ENCODE results near the gene KIF5B. TPM values are rescaled to one million over a fixed set of nuclear protein-coding genes. Genes with fewer than 3 reads are reported as not detected.

The KIF5B gene
- total and polyA plus RNA-seq, 9 of the 15 experiments (the other 6 are each of a cell fraction or from before 2014, with no cell fraction given) = 24.4 to 94.4 (median 68.9) TPM

DNA sequence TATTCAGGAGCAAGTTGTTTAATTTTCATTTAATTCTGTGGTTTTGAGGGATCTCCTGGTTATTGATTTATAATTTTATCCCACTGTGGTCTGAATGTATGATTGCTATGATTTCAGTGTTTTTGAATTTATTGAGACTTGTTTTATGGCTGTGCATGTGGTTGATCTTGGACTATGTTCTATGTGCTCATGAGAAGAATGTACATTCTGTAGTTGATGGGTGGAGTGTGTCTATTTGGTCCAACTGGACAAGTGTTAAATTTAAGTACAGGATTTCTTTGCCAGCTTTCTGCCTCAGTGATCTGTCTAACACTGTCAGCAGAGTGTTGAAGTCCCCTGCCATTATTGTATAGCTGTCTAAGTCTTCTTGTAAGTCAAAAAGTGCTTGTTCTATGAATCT is 34.8 kb upstream of the KIF5B start (continued):
- TF ChIP-seq ZKSCAN1 (IDR thresholded peaks at IDR 0.05; ENCODE audit: low read depth, low read length) (no peak), ZNF253 (CRISPR knock-in tag; conservative IDR thresholded peaks at IDR 0.05) (no peak), ZBTB8A (IDR thresholded peaks at IDR 0.05; ENCODE audit: partially characterized antibody) (no peak), ZBTB26 (CRISPR knock-in tag; IDR thresholded peaks at IDR 0.05) (no peak)
- TF ChIP-seq, protein P1, sequence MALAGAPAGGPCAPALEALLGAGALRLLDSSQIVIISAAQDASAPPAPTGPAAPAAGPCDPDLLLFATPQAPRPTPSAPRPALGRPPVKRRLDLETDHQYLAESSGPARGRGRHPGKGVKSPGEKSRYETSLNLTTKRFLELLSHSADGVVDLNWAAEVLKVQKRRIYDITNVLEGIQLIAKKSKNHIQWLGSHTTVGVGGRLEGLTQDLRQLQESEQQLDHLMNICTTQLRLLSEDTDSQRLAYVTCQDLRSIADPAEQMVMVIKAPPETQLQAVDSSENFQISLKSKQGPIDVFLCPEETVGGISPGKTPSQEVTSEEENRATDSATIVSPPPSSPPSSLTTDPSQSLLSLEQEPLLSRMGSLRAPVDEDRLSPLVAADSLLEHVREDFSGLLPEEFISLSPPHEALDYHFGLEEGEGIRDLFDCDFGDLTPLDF (CRISPR knock-in tag; IDR thresholded peaks at IDR 0.05) = no peak

DNA sequence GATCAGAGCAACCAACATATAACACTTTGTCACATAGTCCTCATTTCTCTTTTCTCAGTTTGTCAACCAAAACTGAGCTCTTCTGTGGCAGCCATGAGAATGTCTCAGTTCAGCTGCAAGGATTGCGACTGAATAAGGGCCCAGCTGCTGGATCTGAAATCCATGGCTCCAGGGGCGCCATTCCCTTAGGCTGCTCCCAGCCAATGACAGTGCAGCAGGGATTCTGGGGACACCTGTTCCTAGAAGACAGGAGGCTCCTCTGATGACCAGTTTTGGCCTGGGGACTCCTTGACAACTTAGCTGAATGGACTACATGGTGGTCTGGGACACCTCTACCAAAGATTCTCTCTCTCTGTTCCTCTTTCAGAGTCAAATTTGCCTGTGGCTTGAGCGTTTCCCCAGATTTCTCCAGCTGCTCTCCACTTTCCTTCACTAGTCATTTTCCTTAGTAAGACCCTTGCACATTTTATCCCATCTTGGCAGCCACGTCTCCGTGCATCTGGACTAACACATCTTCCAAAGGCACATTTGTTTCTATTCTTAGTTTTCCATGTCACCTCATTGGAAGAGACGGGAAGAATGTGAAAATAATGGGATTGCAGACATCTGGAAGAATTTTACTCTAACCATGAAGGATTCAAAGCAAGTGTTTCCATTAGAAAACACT is 28.1 kb upstream of the KIF5B start:
- CTCF ChIA-PET (ENCODE audit: low intra/inter-chr PET ratio) = no interaction called here
- TF ChIP-seq BMI1 (IDR thresholded peaks at IDR 0.05; ENCODE audit: low read length) (no peak), AFF4 (CRISPR knock-in tag; IDR thresholded peaks at IDR 0.05) (no peak), HMG20B (CRISPR knock-in tag; IDR thresholded peaks at IDR 0.05) (no peak), HINFP (tag; conservative IDR thresholded peaks at IDR 0.05; ENCODE audit: low read depth) (no peak), U2AF2 (optimal IDR thresholded peaks at IDR 0.05; ENCODE audit: low read depth, low read length) (no peak), ZNF280A (IDR thresholded peaks at IDR 0.05; ENCODE audit: low read depth, partially characterized antibody) (no peak)

More for the DNA sequence above, 28.1 kb upstream of the KIF5B start:
- H2AFZ ChIP-seq (ENCODE audit: low read depth, low read length) = no peak overlapping the region
- H3K27me3 ChIP-seq (ENCODE audit: control insufficient read depth in 2 of 2, insufficient read depth in 2 of 2, low read length in 2 of 2) = peaks cover 12 to 13% of the 10 kb centered on the region in 2 experiments; a peak in 3 of 5 replicates
- FAIRE-seq = no peak
- BruUV-seq (replicated peaks) = no TSS peak
- intact Hi-C loops (cut with micrococcal nuclease) = no loop called here
- POLR2A ChIA-PET = no interaction called here
- H3K79me2 ChIP-seq (ENCODE audit: control insufficient read depth, insufficient read depth, low read length) = no peaks in the 10 kb centered on the region
- H3K27ac ChIP-seq (ENCODE audit: extremely low read depth, low read depth, low read length) = no peak overlapping the region
- H3K4me2 ChIP-seq (ENCODE audit: insufficient read depth, low read length) = no peak overlapping the region
- H3K4me3 ChIP-seq = no peak overlapping the region
- no peaks in the 10 kb centered on the region for H3K9me3 ChIP-seq (replicated peaks; ENCODE audit: control insufficient read depth, insufficient read depth, low read depth, low read length)
- H3K9me1 ChIP-seq (ENCODE audit: control insufficient read depth, insufficient read depth, low read length) = no peaks in the 10 kb centered on the region
- no peak for DNase-seq (ENCODE audit: extremely low read depth in 1 of 4, low spot score in 3 of 4)
- ATAC-seq = no peak
- no peaks in the 10 kb centered on the region for H4K20me1 ChIP-seq (replicated peaks; ENCODE audit: control insufficient read depth, insufficient read depth, low read length)
- in situ Hi-C loops (cut with MboI) = no loop called here
- no peaks in the 10 kb centered on the region for H3K4me1 ChIP-seq (replicated peaks in 1 of 2; ENCODE audit: control insufficient read depth in 2 of 2, insufficient read depth in 2 of 2, low read length in 2 of 2)
- no peak overlapping the region for H3K9ac ChIP-seq (ENCODE audit: insufficient read depth in 1 of 2, low read depth in 2 of 2, low read length in 2 of 2)
- 1% methylated on average over 6 of the region's 6 CpGs for WGBS (ENCODE audit: insufficient coverage, low coverage, missing lambda C conversion rate)
- no peaks in the 10 kb centered on the region for H3K36me3 ChIP-seq (ENCODE audit: control insufficient read depth, insufficient read depth, low read length)

Data from K562 (cell line).